Kidney tubule cell (primary cell): Measurements from ENCODE around the gene MYO19.
A peak's percentile ranks its signal among the peaks of the same experiment; 100 is the strongest.
"Not testable (repeated sequence)": the region's sequence is repeated elsewhere in the genome, so short reads cannot be mapped to it uniquely, and the experiment has no call there.

Source experiments
- DNase-seq: peaks from one replicate; pipeline ENCODE4 v3.0.0-alpha.2; 2018; ENCODE audit warnings: low spot score

The MYO19 gene

DNA sequence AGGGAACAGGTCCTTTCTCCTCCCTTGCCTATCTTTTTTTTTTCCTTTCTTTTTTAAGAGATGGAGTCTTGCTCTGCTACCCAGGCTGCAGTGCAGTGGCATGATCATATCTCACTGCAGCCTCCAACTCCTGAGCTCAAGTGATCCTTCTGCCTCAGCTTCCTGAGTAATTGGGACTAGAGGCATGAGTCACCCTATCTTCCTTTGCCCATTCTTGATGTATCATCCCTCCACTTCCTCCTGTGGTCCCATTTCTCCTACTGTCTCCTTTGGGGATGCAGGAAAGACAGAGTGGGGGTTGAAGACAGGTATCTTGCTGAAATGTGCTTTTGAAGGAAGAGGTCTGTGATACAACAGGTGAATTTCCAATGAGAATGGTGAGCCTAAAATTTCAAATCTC lies 5.5 kb downstream of the MYO19 start:
- peak; percentile 82 for DNase-seq

DNA sequence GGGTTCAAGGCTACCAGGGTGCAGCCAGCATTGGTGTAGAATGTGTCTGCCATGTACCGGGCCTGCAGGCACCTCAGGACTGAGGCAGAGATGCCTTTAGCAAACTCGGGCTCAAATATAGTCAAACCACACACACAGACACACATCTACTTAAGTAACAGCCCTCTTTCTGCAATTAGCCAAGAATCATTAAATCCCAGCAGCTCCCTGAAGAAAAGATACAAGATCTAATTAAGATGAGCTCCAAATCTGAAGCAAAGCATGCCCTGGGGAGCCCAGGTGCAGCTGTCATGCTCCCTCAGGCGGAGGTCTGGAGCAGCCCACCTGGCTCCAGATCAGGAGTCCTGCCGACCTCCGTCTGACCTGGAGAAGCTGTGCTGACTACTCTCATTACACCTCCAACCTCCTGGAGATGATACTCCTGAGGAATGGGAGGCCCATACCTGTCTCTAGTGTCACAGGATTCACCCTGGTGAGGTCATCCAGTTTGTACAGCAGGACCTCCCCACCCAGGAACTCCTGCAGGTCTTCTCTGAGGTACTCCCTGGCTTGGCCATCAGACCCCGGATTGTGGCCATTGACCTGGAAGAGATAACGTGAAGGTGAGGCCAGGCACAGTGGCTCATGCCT lies 6.9 kb downstream of the MYO19 start:
- no peak for DNase-seq

DNA sequence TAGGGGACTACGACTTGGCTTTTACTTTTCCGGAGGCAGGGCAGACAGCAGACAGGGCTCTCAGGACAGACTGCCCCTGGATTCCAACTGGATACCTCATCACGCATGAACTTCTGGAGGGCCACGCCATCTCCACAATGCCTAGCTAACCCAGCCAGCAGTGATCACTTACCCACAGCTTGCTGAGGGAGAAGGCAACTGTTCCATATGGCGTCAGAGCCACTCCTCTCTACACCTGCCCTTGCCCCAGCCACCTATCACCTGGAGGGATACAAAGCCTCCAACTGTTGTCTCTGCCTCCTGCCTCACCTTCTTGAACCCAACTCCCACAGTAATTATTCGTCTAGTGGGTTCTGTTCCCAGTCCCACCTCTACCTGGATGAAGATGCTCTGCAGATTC lies 8.8 kb downstream of the MYO19 start:
- DNase-seq, result no peak

DNA sequence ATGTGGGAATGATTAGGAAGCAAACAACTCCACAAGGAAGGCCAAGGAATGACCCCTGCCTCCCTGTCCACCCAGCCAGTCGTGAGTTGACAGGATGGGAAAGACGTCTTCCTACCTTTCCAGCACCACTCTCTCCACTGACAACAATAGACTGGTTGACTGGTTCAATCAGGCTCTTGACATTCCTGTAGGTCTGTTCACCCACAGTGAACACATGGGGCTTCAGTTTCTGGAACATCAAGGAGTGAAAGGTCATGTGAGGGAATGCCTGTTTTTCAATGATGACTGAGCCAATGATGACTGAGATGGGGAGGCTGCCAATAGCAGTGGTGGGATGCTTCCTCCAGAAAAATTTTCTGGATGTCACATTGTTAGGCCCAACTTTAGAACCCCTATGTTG lies 9.6 kb downstream of the MYO19 start:
- DNase-seq, result peak; percentile 49

DNA sequence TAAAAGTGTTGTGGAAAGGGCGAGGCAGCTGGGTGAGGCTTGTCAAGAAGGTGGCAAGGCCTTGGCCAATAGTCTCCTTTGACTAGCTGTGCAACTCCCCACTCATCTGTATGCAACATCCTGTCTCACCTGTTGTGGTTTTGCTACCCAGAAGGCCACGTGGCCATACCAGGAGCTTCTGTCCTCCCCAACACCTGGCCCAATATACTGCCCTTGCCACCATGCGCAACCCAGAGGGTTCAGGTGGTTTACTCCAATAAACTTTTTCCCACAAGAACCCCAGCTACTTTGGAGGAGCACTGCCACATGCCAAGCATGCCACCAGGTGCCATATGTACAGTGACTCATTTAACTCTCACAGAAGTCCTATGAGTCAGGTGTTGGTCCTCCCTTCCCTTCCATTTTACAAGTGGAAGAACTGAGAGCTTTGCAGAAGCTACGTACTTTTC lies 10.2 kb downstream of the MYO19 start:
- peak; percentile 71 for DNase-seq

DNA sequence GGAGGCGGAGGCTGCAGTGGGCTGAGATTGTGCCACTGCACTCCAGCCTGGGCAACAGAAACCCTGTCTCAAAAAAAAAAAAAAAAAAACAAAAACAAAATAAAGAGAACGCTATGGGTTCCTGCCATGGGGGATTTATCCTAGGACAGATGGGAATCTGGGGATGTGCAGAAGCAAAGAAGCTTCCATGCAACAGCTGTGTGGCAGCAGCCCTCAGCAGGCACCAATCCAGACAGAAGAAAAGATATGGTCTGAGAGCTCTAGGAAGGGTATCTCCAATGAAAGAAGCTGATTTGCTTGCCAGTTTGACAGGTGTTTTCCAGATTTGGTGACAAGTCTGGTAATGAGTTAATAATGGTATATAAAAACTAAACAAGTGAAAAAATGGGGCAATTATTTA lies 11.6 kb downstream of the MYO19 start:
- no peak for DNase-seq

DNA sequence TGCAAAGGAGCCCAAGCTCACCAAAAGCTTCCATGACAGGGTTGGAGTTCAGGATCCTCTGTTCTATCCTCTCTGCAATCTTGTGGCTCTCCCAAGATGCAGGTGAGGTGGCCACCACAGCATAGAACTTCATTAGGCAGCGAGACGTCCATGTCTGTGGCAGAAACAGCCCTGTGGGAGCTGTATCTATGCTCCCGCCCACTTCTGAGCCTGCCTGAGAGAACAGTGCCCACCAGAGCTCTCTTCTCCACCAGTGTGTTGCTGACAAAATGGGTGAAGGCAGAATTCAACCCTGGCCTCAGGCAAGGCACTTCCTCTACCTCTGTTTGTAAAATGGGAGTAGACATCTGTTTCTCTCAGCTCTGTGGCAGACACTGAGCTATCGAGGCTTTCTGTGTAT lies 18.8 kb downstream of the MYO19 start:
- DNase-seq, result no peak

DNA sequence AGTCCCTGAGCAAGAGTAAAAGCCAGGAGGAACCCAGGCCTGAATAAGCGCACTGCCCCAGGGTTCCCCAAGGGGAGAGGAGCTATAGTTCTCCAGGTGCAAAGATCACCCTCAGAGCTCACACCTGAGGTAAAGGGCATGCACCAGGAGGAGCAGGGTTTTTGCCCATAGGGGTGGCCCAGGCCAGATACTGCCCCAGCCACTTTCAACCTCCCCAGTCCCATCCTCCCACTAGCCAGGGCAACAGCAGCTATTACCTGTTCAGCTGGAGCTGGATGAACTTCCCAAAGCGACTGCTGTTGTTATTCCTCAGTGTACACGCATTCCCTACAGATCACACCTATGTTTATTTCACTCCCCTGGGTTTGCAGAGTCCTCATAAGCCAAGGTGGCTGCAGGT lies 19.8 kb downstream of the MYO19 start:
- no peak for DNase-seq

DNA sequence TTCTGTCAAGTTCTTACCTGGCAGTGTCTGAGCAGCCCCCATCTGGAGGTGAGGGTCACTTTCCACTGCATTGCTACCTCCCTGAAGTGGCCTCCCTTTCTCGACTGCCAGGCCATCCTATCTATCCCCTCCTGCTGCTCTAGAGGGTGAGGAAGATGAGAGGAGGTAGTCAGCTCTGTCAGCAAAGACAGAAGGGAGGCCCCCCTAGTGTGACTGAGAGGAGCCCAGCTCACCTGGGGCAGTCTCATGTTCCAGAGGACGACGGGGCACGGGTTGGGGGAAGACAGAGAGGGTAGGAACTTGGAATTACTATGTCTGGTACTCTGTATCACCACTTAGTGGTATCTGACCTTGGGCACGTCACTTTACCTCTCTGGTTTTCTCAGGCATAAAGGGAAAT lies 22.0 kb downstream of the MYO19 start:
- DNase-seq, result no peak

DNA sequence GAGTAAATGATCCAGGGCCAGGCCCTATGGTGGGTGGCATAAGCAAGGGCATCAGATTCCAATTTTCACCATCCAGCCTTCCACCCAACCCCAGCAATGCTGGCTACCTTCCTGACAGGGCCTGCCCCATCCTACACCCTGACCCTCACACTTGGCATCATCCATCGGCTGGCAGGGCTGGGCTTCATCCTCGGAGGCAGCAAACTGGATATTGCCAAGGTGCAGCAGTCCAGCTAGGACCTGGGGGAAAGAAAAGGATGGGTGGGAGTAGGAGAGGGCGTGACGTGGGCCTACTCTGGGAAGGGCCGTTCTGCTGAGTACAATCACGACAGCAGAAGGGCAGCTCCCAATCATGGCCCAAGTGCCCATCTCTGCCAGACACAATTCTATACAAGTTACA lies 23.5 kb downstream of the MYO19 start:
- DNase-seq, result no peak

DNA sequence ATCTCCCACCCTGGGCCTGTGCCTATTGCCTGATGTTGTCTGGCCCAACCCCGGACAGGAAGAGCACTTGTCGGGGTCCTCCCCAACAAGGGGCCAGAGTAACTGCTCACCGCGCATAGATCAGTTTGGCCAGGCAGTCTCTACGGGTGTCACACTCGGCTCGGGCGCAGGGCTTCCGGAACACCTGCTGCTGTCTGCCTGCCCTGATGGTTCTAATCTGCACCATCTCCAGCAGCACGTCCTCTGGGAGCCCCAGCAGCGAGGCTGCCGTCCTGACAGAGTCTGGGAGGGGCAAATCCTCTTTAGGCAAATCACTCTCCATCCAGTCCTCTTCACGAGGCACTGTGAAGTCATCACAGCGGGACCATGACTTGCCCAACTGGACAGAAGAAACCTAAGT lies 24.0 kb downstream of the MYO19 start:
- DNase-seq, result no peak

DNA sequence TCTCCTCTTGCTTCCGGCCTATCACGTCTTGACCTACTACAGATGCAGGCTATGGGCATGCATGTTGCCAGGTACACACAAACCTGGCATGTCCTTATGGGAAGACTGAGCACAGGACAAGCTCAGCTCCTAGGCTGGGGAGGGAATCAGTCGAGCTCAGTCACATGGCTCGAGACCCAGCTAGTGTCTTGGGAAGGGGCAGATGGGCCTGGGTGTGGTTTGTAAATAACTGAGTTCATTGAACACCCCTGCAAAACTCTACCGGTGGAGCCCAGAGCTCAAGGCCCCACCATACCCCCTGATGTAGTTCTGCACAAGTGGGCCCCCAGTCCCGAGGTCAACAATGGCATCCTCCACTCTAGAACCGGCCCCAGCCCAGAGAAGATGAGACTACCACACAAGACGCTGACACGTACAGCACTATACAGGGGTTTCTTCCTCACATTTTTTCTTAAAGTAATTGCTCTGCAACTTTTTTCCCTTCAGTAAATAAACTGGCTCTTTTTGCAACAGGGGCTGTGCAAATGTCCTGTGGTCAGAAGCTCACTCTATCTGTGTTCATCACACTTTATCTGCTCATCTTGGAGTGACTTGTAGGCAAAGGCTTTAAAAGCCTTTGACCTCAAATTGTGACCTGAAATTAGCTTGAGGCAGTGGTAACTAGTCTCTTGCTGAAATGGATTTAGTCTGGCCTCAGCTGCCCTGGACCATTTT lies 25.2 kb downstream of the MYO19 start:
- no peak for DNase-seq

DNA sequence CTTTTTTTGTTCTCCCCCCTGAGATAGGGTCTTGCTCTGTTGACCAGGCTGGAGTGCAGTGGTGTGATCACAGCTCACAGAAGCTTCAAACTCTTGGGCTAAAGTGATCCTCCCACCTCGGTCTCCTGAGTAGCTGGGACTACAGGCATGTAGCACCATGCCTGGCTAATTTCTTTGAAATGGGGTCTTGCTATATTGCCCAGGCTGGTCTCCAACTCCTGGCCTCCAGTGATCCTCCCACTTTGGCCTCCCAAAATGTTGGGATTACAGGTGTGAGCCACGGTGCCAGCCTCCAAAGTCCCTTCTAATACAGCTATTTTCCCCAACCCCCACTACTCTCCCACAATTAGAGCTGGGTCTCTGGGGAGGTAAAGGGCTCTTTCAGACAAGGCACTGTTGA lies 26.2 kb downstream of the MYO19 start:
- not testable (repeated sequence) for DNase-seq

DNA sequence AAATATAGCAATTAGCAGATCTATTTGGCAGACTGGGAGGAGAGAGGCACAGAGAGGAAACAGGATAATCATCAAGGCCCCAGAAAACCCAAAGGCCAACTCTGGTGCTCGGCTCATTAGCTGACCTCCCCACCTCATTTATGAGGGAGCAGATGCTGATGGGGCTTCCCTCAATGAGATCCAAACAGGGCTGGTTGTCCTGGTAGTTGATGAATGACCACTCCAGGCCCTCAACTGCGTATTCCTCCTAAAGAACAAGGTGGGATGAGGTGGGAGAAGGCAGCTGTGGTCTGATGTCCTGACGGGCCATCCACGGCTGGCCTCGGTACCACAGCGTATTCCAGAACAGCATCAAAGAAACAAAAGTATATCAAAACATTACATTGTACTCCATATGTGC lies 27.4 kb downstream of the MYO19 start:
- DNase-seq, result no peak

DNA sequence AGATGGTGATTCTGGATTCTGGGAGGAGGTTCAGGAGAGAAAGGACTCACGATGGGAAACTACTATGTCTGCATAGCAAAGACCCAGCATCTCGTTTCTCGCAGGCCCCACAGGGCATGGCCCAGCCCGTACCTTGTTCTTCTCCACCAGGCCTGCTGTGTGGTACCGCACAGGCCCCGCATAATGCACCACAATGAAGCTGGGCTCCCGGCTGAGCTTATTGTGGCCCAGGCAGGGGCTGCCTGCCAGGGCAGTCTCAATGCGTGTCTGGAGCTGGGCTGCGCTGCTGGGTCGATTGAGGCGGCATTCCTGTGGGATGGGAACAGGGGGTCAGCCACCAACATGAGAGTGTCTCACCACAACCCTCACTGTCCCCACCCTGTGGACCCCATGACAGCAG lies 27.8 kb downstream of the MYO19 start:
- no peak for DNase-seq

DNA sequence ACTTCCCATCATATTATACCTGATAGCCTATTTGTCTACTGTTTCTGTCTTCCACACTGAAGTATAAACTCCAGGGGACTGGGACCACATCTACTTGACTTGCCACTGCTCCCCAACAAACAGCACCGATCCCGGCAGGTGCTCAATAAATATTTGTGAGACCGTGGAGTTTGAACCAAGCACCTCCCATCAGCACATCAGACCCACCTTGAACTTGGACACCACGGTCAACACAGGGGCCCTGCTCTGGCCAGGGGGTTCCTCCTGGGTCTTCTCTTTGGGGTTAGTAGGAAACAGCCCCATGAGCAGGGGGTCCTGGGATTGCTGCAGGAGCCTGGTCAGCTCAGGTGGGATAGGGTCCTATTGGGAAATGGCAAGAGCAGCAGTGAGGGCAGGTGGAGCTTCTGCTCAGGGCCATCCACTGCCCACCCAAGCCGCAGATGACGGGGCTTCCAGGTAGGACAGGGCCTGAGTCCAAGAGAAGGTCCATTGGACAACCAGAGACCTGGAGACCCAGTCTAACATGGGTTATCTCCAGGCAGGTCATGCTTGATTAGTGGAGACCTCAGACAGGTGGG lies 28.3 kb downstream of the MYO19 start:
- DNase-seq, result no peak

DNA sequence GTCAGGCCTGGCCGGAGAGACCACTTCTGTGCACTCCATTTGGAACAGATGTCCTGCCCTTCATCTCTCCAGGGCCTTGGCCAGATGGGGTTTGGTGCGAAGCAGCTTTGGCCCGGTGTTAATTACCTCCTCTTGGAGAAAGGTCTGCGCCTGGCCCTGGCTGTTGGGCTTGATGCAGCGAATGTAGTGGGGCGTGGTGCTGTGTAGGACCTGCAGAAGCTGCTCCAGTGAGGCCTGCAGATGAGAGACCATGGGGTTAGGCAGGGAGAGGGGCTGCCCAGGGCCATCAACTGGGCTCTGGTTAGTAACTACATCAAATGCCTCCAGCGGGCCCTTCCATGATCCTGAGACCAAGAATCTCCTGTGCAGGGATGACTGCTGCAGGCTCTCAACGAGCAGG lies 29.5 kb downstream of the MYO19 start:
- DNase-seq, result no peak

DNA sequence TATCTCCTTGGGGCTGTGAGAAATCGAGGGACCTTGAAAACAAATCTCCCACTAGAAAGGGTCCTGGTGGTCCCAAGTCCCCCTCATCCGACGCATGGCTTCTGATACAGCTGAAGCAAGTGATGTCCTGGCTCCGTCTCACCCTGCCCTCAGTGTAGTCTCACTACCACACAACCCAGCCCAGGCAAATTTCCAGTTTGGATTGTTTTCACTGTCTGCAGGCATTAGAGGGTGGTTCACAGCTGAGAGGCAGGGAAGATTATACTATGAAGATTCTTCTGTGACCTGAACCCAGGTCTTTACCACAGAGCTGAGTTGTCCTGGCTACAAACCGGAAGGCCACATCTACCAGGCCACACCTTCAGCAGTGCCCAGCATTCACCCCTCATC lies 30.5 kb downstream of the MYO19 start:
- DNase-seq, result no peak

DNA sequence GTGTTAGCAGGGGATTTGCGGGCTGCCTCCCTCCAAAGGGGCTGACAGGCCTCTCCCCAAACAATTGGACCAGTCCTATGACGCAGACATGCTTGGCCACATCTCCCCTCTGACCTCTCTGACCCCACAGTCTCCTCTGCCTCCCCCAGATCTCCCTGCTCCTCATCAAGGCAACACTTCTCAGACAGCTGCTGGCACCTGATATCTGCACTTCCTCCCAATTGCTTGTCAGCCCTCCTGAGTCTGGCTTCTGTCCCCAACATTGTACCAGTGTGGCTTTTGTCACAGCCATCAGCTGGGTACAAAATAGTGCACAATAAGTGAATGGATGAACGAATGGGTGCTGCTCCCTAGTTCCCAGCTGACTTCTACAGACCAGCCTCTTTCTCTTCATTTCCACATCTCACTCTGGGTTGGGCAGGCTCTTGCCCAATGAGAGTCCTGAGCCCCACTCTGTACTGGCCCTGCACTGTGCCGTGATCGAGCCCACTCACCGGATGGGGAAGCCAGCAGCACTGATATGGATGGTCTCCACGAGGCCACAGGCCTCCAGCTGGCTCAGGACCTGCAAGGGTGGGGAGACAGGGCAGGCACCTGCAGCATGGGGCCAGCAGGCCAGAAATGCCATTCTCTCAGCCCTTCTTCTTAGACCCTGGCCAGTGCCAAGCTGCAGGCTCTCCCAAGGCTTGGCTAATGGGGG lies 31.1 kb downstream of the MYO19 start:
- no peak for DNase-seq

DNA sequence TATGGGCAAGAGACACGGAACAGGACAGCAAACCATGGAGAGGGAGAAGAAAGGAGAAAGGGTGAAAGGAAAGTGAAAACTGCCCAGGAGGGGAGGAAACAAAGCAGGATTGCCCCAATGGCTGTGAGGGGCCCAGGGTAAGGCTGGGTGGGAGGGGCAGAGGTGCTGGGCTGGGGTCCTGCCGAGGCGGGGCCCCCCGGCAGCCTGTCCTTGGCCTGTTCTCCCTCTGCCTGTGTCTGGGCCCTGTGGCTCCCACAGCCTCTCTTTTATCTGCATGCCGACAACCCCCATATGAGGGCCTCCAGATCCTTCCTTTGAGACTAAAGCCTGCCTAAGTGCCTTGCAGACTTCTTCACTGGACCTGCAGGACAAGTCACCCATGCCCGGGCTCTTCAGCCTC lies 32.7 kb downstream of the MYO19 start:
- no peak for DNase-seq

DNA sequence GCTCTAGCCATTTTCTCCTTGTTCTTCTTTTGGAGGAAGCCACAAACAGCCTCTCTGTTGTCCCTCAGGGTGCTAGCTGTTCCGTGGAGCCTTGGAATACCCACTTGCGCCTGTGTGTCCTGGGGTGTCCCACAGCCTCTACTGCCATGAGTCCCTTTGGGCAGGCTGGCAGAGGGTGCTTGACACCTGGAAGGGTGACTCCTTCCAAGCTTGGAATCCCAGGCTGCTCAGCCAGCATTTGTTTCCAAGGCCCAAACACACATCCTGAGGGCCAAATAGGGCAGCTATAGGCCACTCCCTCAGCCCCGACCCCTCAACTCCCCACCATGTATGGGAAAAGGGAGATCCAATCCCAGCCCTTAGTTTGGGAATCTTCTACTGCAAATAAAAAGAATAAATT lies 33.3 kb downstream of the MYO19 start:
- DNase-seq, result no peak

DNA sequence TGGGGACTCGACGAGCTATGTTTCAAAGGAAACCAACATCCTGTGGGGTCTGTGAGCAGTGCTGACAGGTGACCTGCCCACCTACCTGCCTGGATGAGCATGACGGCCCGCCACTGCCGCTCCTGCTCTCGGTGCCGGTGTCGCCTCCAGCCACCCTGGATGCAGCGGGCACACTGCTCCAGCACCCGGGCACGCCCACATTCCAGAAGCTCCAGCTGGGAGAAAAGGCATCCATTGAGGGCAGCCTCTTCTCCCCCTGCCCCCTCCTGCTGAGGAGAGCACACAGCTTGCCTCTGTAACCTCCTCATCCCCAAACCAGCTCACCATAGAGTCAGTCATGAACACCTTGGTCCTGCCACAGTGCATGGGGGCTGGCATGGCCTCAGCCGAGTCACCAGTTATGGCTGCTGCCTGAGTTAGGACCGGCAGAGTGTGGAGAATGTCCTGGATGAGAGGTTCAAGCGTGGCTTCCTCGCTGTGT lies 33.9 kb downstream of the MYO19 start:
- DNase-seq, result peak; percentile 76
